Activated CD4-positive, alpha-beta memory T cell treated with anti-CD3 and anti-CD28 coated beads for 36 hours (primary cell): ENCODE data around the gene OBI1. TPM values are rescaled to one million over a fixed set of nuclear protein-coding genes. Genes with fewer than 3 reads are reported as not detected.

ENCODE experiments used
- CTCF ChIA-PET: fragments of 350-600 bp; sonication (Branson Sonifier 250); formaldehyde crosslinking; loops from one replicate; lab custom pipeline; 2021; ENCODE audit warnings: antibody characterized with exemption, inconsistent platforms; lab: Charles Lee
- POLR2A ChIA-PET: fragments of 350-600 bp; sonication (Branson Sonifier 250); formaldehyde crosslinking; loops from one replicate; lab custom pipeline; 2021; ENCODE audit warnings: antibody characterized with exemption; lab: Charles Lee
- DNase-seq: peaks from one replicate; pipeline ENCODE4 v3.0.0-alpha.2; 2020
- H3K27ac Mint-ChIP-seq: one replicate; pipeline ENCODE4 v1.8.0; 2021; ENCODE audit warnings: mixed read lengths
- H3K27me3 Mint-ChIP-seq: one replicate; pipeline ENCODE4 v1.8.0; 2021; ENCODE audit warnings: mixed read lengths
- H3K36me3 Mint-ChIP-seq: one replicate; pipeline ENCODE4 v1.8.0; 2021; ENCODE audit warnings: mixed read lengths
- H3K4me1 Mint-ChIP-seq: one replicate; pipeline ENCODE4 v1.8.0; 2021; ENCODE audit warnings: low read depth, mixed read lengths
- H3K4me3 Mint-ChIP-seq: one replicate; pipeline ENCODE4 v1.8.0; 2021; ENCODE audit warnings: mild to moderate bottlenecking, mixed read lengths
- H3K9me3 Mint-ChIP-seq: one replicate; pipeline ENCODE4 v1.8.0; 2021; ENCODE audit warnings: mixed read lengths
- intact Hi-C: fragments of 100-400 bp; cut with micrococcal nuclease; formaldehyde crosslinking; loops from one replicate; pipeline ENCODE4 v1.15.1; 2023
- total RNA-seq, 2 experiments: library from RNA; stranded (reverse); gene quantifications; one replicate each; pipeline ENCODE4 v1.2.3, GENCODE V29; 2021

Gene OBI1
- total RNA-seq, 2 experiments from 2014 or later = 17.6 TPM

DNA sequence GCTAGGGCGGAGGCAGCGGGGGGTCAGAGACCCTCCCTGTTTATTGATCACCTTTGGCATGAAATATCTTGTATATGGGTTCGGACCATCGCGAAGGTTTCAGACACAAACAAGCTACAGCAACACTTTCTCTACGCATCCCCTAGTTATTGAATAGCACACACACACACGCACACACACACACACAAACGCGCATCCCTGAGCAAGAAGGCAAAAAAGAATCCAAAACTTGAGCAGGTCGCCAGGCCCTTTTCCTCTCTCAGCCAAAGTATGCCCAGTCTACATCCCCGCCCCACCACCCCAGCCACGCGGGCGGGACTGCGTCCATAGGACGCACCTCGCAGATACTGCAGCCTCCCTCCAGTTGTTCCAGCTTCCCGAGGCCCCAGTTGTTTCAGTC, 71.6 kb downstream of the OBI1 start:
- H3K27me3 Mint-ChIP-seq = peaks cover 54% of the 10 kb centered on the region
- peaks cover 3% of the 10 kb centered on the region for H3K4me1 Mint-ChIP-seq
- POLR2A ChIA-PET = no interaction called here
- H3K27ac Mint-ChIP-seq = no peak overlapping the region
- intact Hi-C loops = no loop called here
- CTCF ChIA-PET = no interaction called here
- H3K4me3 Mint-ChIP-seq = no peak overlapping the region
- H3K36me3 Mint-ChIP-seq = peaks cover 5% of the 10 kb centered on the region
- DNase-seq = no peak
- no peaks in the 10 kb centered on the region for H3K9me3 Mint-ChIP-seq

DNA sequence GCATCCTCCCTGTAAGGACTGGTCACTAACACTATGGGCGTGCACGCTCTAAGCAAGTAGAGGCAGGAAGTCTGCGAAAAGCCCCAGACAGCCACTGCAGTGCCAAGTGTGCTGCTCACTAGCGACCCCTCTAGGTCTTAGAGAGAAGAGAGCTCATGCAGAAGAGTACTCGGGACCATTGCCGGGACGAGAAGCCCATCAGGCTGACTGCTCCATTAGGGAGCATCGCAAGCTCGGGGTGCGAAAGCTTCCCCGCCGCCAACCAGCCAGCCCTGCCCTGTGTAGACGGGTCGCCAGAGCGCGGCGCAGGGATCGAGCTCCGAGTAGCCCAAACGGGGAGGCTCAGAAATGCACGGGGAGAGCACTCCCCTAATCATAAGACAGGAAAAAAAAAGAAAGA, 72.2 kb downstream of the OBI1 start:
- Mint-ChIP-seq H3K27me3 (peaks cover 53% of the 10 kb centered on the region), H3K27ac (no peak overlapping the region), H3K4me3 (no peak overlapping the region), H3K9me3 (no peaks in the 10 kb centered on the region), H3K36me3 (peaks cover 5% of the 10 kb centered on the region), H3K4me1 (peaks cover 3% of the 10 kb centered on the region)
- POLR2A ChIA-PET = no interaction called here
- CTCF ChIA-PET = no interaction called here
- intact Hi-C loops = no loop called here
- no peak for DNase-seq

DNA sequence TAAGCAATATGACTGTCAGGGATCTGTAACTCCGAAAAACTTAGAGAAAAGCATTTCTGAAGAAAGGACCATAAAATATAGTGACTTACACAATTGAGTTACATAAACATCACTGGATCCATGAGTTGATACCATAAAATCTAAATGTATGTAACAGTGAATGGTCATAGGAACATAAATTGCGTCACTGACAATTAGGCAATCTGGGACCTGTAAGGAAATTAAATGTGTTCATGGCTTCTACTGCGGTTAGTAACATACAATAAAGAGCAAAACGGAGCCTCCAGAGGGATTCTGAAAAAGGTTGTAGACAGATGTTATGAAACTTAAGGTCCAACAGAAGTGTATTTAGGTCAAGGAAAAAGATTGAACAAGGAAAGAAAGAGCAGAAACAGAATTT, 82.7 kb downstream of the OBI1 start:
- ChIA-PET POLR2A (no interaction called here), CTCF (no interaction called here)
- DNase-seq = no peak
- Mint-ChIP-seq H3K4me3 (no peak overlapping the region), H3K4me1 (no peaks in the 10 kb centered on the region), H3K27me3 (peaks cover 27% of the 10 kb centered on the region), H3K9me3 (no peaks in the 10 kb centered on the region), H3K27ac (no peak overlapping the region), H3K36me3 (no peaks in the 10 kb centered on the region)
- intact Hi-C loops = no loop called here

DNA sequence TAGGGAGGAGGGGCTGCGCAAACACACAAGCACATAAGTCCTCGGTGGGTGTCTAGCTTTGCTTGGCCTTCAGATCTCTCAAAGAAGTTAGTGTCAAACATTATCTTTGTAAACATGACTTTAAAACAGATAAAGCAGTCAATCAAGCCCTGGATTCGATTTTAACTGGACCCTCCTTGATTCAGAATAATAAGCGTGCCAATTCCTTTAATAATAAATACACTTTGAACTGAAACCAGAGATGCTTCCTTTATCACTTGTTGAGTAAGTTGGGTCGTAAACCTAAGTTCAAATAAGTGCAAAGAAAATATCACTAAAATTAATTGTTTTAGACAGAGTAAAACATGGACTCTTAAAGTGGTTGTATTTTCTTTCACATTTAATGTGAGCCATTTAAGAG, 86.5 kb downstream of the OBI1 start:
- POLR2A ChIA-PET = no interaction called here
- intact Hi-C loops = no loop called here
- Mint-ChIP-seq H3K4me1 (no peaks in the 10 kb centered on the region), H3K27me3 (peaks cover 14% of the 10 kb centered on the region), H3K9me3 (no peaks in the 10 kb centered on the region), H3K4me3 (no peak overlapping the region), H3K27ac (no peak overlapping the region), H3K36me3 (no peaks in the 10 kb centered on the region)
- CTCF ChIA-PET = interaction anchor here (0.6 to 1.2 kb wide), 2 partner anchors 451 to 651 kb away, joined by 3 read pairs; no protein-coding TSS in a partner anchor
- no peak for DNase-seq

DNA sequence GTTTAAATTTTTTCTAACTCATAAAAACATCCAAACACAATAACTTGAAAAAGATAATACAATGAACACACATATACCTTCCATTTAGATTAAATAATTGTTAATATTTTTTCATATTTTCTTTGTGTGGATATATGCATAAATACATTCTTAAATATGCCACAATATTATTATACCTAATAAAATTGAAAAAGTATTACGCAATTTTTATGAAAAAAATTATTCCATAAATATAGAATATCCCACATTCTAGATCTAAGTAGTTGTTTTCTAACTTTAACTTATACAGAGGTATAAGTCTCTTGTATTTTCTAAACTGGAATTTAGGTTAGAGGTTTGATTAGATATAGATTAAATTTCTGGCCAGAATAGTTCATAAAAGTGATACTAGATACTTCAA, 89.9 kb downstream of the OBI1 start:
- Mint-ChIP-seq H3K27ac (no peak overlapping the region), H3K9me3 (no peaks in the 10 kb centered on the region), H3K4me3 (no peak overlapping the region), H3K27me3 (peaks cover 12% of the 10 kb centered on the region), H3K4me1 (no peaks in the 10 kb centered on the region), H3K36me3 (no peaks in the 10 kb centered on the region)
- CTCF ChIA-PET = no interaction called here
- intact Hi-C loops = no loop called here
- no peak for DNase-seq
- POLR2A ChIA-PET = no interaction called here

DNA sequence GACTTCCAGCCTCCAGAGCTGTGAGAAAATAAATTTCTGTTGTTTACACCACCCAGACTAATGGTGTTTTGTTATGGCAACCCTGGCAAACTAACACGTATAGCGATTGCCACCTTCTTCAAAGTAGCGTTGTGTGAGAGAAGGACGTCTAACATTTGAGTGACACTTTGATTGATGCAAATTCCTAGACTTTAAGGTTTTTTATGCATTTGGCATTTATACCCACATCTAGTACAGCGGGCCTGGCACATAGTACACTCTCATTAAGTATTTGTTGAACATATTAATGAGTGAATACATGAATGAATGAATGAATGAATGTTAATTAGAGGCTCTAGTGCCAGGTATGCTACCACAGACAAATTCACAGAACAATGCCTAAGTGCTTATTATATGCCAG, 92.3 kb downstream of the OBI1 start:
- no peaks in the 10 kb centered on the region for H3K4me1 Mint-ChIP-seq
- H3K9me3 Mint-ChIP-seq = no peaks in the 10 kb centered on the region
- intact Hi-C loops = no loop called here
- no peak for DNase-seq
- no peak overlapping the region for H3K4me3 Mint-ChIP-seq
- no peaks in the 10 kb centered on the region for H3K36me3 Mint-ChIP-seq
- H3K27me3 Mint-ChIP-seq = peaks cover 9% of the 10 kb centered on the region
- ChIA-PET POLR2A (no interaction called here), CTCF (no interaction called here)
- no peak overlapping the region for H3K27ac Mint-ChIP-seq

Other genes starting within 250 kb of the OBI1 start
- gene POU4F1, start 55.6 kb downstream of the OBI1 start, total RNA-seq = under 1 TPM; 0.07 to 0.17 TPM